Breast epithelium (tissue), 4 donors: ENCODE results near the gene BOD1L1. TPM values are rescaled to one million over a fixed set of nuclear protein-coding genes. Genes with fewer than 3 reads are reported as not detected.

Experiments
- DNase-seq, 2 donors: peaks; one replicate each; pipeline ENCODE4 v3.0.0-alpha.2; 2019; ENCODE audit warnings: low spot score in 2 of 2
- H3K27ac ChIP-seq, 2 donors: fragments of 200-600 bp; sonication (generic) in 1 of 2; one replicate each; pipeline ENCODE4 v1.5.1; 2016 to 2019; ENCODE audit warnings: mild to moderate bottlenecking in 1 of 2
- H3K27me3 ChIP-seq, 2 donors: fragments of 200-600 bp; sonication (generic) in 1 of 2; one replicate each; pipeline versions ENCODE4 v1.5.1 to v1.6.0; 2017 to 2019; ENCODE audit warnings: control low read depth in 1 of 2, mild to moderate bottlenecking in 1 of 2
- H3K36me3 ChIP-seq: fragments of 200-600 bp; one replicate; pipeline ENCODE4 v1.5.1; 2019
- H3K4me1 ChIP-seq, 2 donors: fragments of 200-600 bp; sonication (generic); one replicate each; pipeline ENCODE4 v1.5.1; 2016 to 2019; ENCODE audit warnings: control low read depth in 1 of 2
- H3K4me3 ChIP-seq, 3 donors: fragments of 200-600 bp; sonication (generic); 1 replicate in 2 of 3; 2 replicates in 1 of 3; pipeline ENCODE4 v1.5.1; 2016 to 2019; ENCODE audit warnings: mild to moderate bottlenecking in 3 of 3, moderate library complexity in 2 of 3
- H3K9me3 ChIP-seq, 2 donors: fragments of 200-600 bp; sonication (generic) in 1 of 2; one replicate each; pipeline ENCODE4 v1.5.1; 2016 to 2019; ENCODE audit warnings: control low read depth in 1 of 2
- CTCF ChIP-seq, 3 donors: fragments of 450-650 bp; IDR thresholded peaks; one replicate each; pipeline ENCODE4 v1.5.1; 2016 to 2017; ENCODE audit warnings: antibody characterized with exemption in 3 of 3, mild to moderate bottlenecking in 3 of 3, moderate library complexity in 3 of 3
- POLR2A ChIP-seq: fragments of 450-650 bp; IDR thresholded peaks from one replicate; pipeline ENCODE4 v1.6.1; 2016; ENCODE audit warnings: antibody characterized with exemption, mild to moderate bottlenecking, moderate library complexity
- POLR2AphosphoS5 ChIP-seq, 3 donors: sonication (generic); formaldehyde crosslinking; IDR thresholded peaks; one replicate each; pipeline ENCODE4 v1.6.1; 2017; ENCODE audit warnings: antibody characterized with exemption in 3 of 3
- intact Hi-C: fragments of 100-400 bp; cut with DNase I; formaldehyde crosslinking; loops from one replicate; pipeline ENCODE4 v1.15.1; 2023; ENCODE audit warnings: low total_unique reads
- total RNA-seq, 3 donors: library from RNA; depleted of rRNA; stranded (reverse); fragments of >200 nt; gene quantifications; one replicate each; pipeline ENCODE4 v1.1.0, GENCODE V29; 2016

The BOD1L1 gene
- total RNA-seq, 3 donors from 2014 or later = 49.0 to 68.3 (median 56.0) TPM

GRCh38 chr4:13546941-13547484 is 80.5 kb downstream of the BOD1L1 start:
- peaks cover 0 to 12% of the 10 kb centered on the region in 2 donors for H3K9me3 ChIP-seq
- H3K4me1 ChIP-seq = peaks cover 7 to 9% of the 10 kb centered on the region in 2 donors
- H3K36me3 ChIP-seq = no peaks in the 10 kb centered on the region
- intact Hi-C loops = loop anchor here (5.0 to 10.0 kb wide), 2 partner anchors 360 to 692 kb away; no protein-coding TSS in a partner anchor
- DNase-seq = no peak
- no peak overlapping the region for H3K27ac ChIP-seq
- H3K4me3 ChIP-seq = peak overlapping the region; percentile 33 to 68 (median 39)
- no peak for TF ChIP-seq POLR2A
- TF ChIP-seq CTCF (IDR thresholded peaks at IDR 0.05) = no peak
- no peak for TF ChIP-seq POLR2AphosphoS5 (IDR thresholded peaks at IDR 0.05)
- peaks cover 22 to 81% of the 10 kb centered on the region in 2 donors for H3K27me3 ChIP-seq

- TF ChIP-seq POLR2A (no peak), CTCF (IDR thresholded peaks at IDR 0.05) (no peak), POLR2AphosphoS5 (IDR thresholded peaks at IDR 0.05) (no peak)
- Histone ChIP-seq H3K4me1 (peaks cover 7 to 9% of the 10 kb centered on the region in 2 donors), H3K9me3 (peaks cover 0 to 10% of the 10 kb centered on the region in 2 donors), H3K27ac (no peak overlapping the region), H3K27me3 (peaks cover 22 to 88% of the 10 kb centered on the region in 2 donors), H3K4me3 (peak overlapping the region in 1 of 3 donors; percentile 68), H3K36me3 (no peaks in the 10 kb centered on the region)
- intact Hi-C loops = loop anchor here (5.0 to 10.0 kb wide), 2 partner anchors 359 to 692 kb away; no protein-coding TSS in a partner anchor
- DNase-seq = no peak
These were observed 81.2 kb downstream of the BOD1L1 start for GRCh38 chr4:13546142-13546940.

GRCh38 chr4:13545394-13545808 is 82.1 kb downstream of the BOD1L1 start:
- no peak for DNase-seq
- H3K36me3 ChIP-seq = no peaks in the 10 kb centered on the region
- intact Hi-C loops = loop anchor here (5.0 to 10.0 kb wide), 2 partner anchors 358 to 691 kb away; no protein-coding TSS in a partner anchor
- H3K4me3 ChIP-seq = peak overlapping the region in 2 of 3 donors; percentile 53 to 75
- H3K27me3 ChIP-seq = peaks cover 22 to 97% of the 10 kb centered on the region in 2 donors
- H3K9me3 ChIP-seq = peaks cover 0 to 6% of the 10 kb centered on the region in 2 donors
- no peak overlapping the region for H3K27ac ChIP-seq
- TF ChIP-seq CTCF (IDR thresholded peaks at IDR 0.05) (no peak), POLR2A (no peak), POLR2AphosphoS5 (IDR thresholded peaks at IDR 0.05) (no peak)
- H3K4me1 ChIP-seq = peaks cover 7 to 9% of the 10 kb centered on the region in 2 donors

- H3K4me3 ChIP-seq = peak overlapping the region; percentile 53 to 75 (median 57)
- TF ChIP-seq CTCF (IDR thresholded peaks at IDR 0.05) (no peak), POLR2A (no peak), POLR2AphosphoS5 (IDR thresholded peaks at IDR 0.05) (no peak)
- peaks cover 0 to 6% of the 10 kb centered on the region in 2 donors for H3K9me3 ChIP-seq
- no peak overlapping the region for H3K27ac ChIP-seq
- no peak for DNase-seq
- intact Hi-C loops = loop anchor here (5.0 to 10.0 kb wide), 2 partner anchors 357 to 690 kb away; no protein-coding TSS in a partner anchor
- no peaks in the 10 kb centered on the region for H3K36me3 ChIP-seq
- H3K27me3 ChIP-seq = peaks cover 22 to 98% of the 10 kb centered on the region in 2 donors
- H3K4me1 ChIP-seq = peaks cover 7 to 9% of the 10 kb centered on the region in 2 donors
These were observed 82.7 kb downstream of the BOD1L1 start for GRCh38 chr4:13544606-13545393.
